Uterus (tissue), 4 donors: Measurements from ENCODE around the gene PIP. TPM values are rescaled to one million over a fixed set of nuclear protein-coding genes. Genes with fewer than 3 reads are reported as not detected.
"Not testable (repeated sequence)": the region's sequence is repeated elsewhere in the genome, so short reads cannot be mapped to it uniquely, and the experiment has no call there.

Source experiments
- DNase-seq, 2 donors: peaks; one replicate each; pipeline ENCODE4 v3.0.0-alpha.2; 2019 to 2020
- H3K27ac ChIP-seq, 2 donors: fragments of 200-600 bp; sonication (generic); 1 replicate in 1 of 2; 2 replicates in 1 of 2; pipeline ENCODE4 v1.5.1; 2016 to 2018
- H3K27me3 ChIP-seq, 2 donors: fragments of 200-600 bp; sonication (generic); one replicate each; pipeline ENCODE4 v1.5.1; 2018 to 2019; ENCODE audit warnings: control low read depth in 1 of 2
- H3K36me3 ChIP-seq, 2 donors: fragments of 200-600 bp; sonication (generic); one replicate each; pipeline ENCODE4 v1.5.1; 2019; ENCODE audit warnings: control low read depth in 1 of 2
- H3K4me1 ChIP-seq, 2 donors: fragments of 200-600 bp; sonication (generic); one replicate each; pipeline ENCODE4 v1.5.1; 2018 to 2019; ENCODE audit warnings: control low read depth in 1 of 2
- H3K4me3 ChIP-seq, 2 donors: fragments of 200-600 bp; sonication (generic); 1 replicate in 1 of 2; 2 replicates in 1 of 2; pipeline ENCODE4 v1.5.1; 2018 to 2019; ENCODE audit warnings: mild to moderate bottlenecking in 1 of 2
- H3K9me3 ChIP-seq, 2 donors: fragments of 200-600 bp; sonication (generic); one replicate each; pipeline ENCODE4 v1.5.1; 2019; ENCODE audit warnings: control low read depth in 1 of 2
- POLR2A ChIP-seq, 2 donors: fragments of 450-650 bp; IDR thresholded peaks; one replicate each; pipeline ENCODE4 v1.6.1; 2016; ENCODE audit warnings: antibody characterized with exemption in 2 of 2, mild to moderate bottlenecking in 1 of 2, moderate library complexity in 1 of 2
- intact Hi-C: fragments of 100-400 bp; cut with DNase I; formaldehyde crosslinking; loops from one replicate; pipeline ENCODE4 v1.15.1; 2023; ENCODE audit warnings: low total_unique reads
- total RNA-seq, 4 donors: library from RNA; depleted of rRNA in 3 of 4; stranded (reverse); fragments of >200 nt in 3 of 4; gene quantifications; one replicate each; pipeline versions ENCODE4 v1.1.0 to v1.2.4, GENCODE V29; 2014 to 2023
- TF ChIP-seq, protein P1 (sequence below), 4 experiments: fragments of 200-600 bp in 2 of 4; fragments of 450-650 bp in 2 of 4; sonication (generic) in 2 of 4; IDR thresholded peaks; one replicate each; pipeline ENCODE4 v1.5.1; 2016 to 2019; ENCODE audit warnings: antibody characterized with exemption in 4 of 4, mild to moderate bottlenecking in 2 of 4, moderate library complexity in 1 of 4
- donor health status: DM: yes; HTN: yes; CAD: no.

Gene PIP, protein sequence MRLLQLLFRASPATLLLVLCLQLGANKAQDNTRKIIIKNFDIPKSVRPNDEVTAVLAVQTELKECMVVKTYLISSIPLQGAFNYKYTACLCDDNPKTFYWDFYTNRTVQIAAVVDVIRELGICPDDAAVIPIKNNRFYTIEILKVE
- total RNA-seq, result not detected

DNA sequence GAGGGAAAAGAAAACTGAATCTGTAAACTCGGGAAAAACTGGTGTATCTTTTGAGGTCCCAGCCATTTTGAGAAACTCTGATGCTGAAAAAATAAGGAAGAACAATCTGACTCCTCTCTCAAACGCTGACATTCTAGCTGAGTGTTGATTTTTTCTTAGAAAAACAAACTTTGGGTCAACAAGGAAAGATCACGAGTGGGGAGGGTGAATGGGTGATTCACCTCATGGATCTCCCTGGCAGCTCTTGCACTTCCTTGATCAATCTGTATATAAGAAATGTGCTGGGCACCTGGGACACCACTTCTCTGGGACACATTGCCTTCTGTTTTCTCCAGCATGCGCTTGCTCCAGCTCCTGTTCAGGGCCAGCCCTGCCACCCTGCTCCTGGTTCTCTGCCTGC is at the start of gene PIP:
PIP (plus strand) TSS at position 297 of the 400 bp plus-strand sequence; CDS start at position 337, 40 bp downstream.
- Histone ChIP-seq H3K4me1 (no peaks in the 10 kb centered on the region), H3K9me3 (no peaks in the 10 kb centered on the region), H3K36me3 (no peaks in the 10 kb centered on the region), H3K4me3 (no peak within 1 kb of the TSS), H3K27ac (no peak within 1 kb of the TSS), H3K27me3 (no peaks in the 10 kb centered on the region)
- DNase-seq, result no peak
- TF ChIP-seq, protein P1, sequence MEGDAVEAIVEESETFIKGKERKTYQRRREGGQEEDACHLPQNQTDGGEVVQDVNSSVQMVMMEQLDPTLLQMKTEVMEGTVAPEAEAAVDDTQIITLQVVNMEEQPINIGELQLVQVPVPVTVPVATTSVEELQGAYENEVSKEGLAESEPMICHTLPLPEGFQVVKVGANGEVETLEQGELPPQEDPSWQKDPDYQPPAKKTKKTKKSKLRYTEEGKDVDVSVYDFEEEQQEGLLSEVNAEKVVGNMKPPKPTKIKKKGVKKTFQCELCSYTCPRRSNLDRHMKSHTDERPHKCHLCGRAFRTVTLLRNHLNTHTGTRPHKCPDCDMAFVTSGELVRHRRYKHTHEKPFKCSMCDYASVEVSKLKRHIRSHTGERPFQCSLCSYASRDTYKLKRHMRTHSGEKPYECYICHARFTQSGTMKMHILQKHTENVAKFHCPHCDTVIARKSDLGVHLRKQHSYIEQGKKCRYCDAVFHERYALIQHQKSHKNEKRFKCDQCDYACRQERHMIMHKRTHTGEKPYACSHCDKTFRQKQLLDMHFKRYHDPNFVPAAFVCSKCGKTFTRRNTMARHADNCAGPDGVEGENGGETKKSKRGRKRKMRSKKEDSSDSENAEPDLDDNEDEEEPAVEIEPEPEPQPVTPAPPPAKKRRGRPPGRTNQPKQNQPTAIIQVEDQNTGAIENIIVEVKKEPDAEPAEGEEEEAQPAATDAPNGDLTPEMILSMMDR (IDR thresholded peaks at IDR 0.05), result no peak
- no peak for TF ChIP-seq POLR2A (IDR thresholded peaks at IDR 0.05)
- intact Hi-C loops, result no loop called here

DNA sequence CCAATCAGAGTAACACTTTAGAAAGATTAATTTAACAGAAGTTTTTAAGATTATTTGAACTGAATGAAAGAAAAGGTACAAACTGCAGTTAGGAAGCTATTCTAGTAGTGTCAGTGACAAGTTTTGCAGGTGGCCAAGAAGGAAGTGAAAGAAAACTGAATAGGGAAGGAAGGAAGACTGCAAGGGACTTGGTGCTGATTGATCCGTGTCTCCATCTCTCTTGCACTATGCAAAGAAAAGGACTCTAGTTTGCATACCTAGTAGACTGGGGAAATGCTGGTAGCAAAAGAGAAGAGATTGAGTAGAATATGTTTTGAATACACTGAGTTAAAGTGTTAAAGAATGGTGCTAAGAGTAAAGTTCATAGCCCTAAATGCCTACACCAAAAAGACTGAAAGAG is 46.8 kb upstream of the PIP start:
- Histone ChIP-seq H3K4me3 (no peak overlapping the region), H3K27ac (no peak overlapping the region), H3K4me1 (no peaks in the 10 kb centered on the region), H3K36me3 (no peaks in the 10 kb centered on the region), H3K27me3 (no peaks in the 10 kb centered on the region), H3K9me3 (no peaks in the 10 kb centered on the region)
- no peak for DNase-seq
- TF ChIP-seq POLR2A (IDR thresholded peaks at IDR 0.05), result no peak
- TF ChIP-seq, protein P1 (IDR thresholded peaks at IDR 0.05), result no peak
- intact Hi-C loops, result no loop called here

DNA sequence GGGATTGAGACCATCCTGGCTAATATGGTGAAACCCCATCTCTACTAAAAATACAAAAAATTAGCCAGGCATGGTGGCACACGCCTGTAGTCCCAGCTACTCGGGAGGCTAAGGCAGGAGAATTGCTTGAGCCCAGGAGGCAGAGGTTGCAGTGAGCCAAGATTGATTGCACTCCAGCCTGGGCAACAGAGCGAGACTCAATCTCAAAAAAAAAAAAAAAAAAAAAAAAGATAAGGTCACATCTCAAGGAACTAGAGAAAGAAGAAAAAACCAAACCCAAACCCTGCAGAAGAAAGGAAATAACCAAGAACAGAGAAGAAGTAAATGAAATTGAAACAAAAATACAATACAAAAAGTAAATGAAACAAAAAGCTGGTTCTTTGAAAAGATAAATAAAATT is 46.3 kb upstream of the PIP start:
- H3K9me3 ChIP-seq, H3K27me3 ChIP-seq, H3K27ac ChIP-seq, DNase-seq, H3K4me1 ChIP-seq, intact Hi-C loops, H3K36me3 ChIP-seq, H3K4me3 ChIP-seq: not testable (repeated sequence)

DNA sequence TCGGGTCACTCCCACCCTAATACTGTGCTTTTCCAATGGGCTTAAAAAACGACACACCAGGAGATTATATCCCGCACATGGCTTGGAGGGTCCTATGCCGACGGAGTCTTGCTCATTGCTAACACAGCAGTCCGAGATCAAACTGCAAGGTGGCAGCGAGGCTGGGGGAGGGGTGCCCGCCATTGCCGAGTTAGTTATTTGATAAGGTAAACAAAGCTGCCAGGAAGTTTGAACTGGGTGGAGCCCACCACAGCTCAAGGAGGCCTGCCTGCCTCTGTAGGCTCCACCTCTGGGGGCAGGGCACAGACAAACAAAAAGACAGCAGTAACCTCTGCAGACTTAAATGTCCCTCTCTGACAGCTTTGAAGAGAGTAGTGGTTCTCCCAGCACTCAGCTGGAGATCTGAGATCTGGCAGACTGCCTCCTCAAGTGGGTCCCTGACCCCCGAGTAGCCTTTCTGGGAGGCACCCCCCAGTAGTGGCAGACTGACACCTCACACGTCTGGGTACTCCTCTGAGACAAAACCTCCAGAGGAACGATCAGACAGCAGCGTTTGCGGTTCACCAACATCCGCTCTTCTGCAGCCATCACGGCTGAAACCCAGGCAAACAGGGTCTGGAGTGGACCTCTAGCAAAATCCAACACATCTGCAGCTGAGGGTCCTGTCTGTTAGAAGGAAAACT is 43.2 kb upstream of the PIP start:
- H3K27ac ChIP-seq, H3K4me1 ChIP-seq, H3K36me3 ChIP-seq, H3K9me3 ChIP-seq, intact Hi-C loops, DNase-seq, H3K4me3 ChIP-seq, H3K27me3 ChIP-seq: not testable (repeated sequence)

DNA sequence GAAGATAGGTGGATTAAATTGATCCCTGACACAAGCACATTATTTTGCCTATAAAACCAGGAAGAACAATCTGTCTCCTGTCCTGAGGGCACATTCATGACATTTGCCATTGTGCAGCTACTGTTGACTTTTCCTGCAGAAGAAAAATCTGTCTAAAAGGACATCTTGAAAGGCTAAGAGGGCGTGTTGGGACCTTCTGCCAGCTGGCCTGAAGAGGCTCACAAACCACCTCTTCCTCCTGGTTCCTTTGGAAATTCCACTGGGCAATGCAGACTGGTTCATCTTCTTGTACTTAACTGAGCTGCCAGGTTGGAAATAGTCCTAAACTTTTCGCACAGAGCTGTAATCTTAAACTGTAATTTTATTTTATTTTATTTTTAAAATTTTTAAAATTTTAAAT is 35.7 kb upstream of the PIP start:
- H3K27ac ChIP-seq, result no peak overlapping the region
- peaks cover 0 to 12% of the 10 kb centered on the region in 2 donors for H3K9me3 ChIP-seq
- DNase-seq, result no peak
- H3K36me3 ChIP-seq, result no peaks in the 10 kb centered on the region
- intact Hi-C loops, result no loop called here
- H3K4me3 ChIP-seq, result no peak overlapping the region
- TF ChIP-seq, protein P1 (IDR thresholded peaks at IDR 0.05), result no peak
- no peak for TF ChIP-seq POLR2A (IDR thresholded peaks at IDR 0.05)
- no peaks in the 10 kb centered on the region for H3K27me3 ChIP-seq
- no peaks in the 10 kb centered on the region for H3K4me1 ChIP-seq

DNA sequence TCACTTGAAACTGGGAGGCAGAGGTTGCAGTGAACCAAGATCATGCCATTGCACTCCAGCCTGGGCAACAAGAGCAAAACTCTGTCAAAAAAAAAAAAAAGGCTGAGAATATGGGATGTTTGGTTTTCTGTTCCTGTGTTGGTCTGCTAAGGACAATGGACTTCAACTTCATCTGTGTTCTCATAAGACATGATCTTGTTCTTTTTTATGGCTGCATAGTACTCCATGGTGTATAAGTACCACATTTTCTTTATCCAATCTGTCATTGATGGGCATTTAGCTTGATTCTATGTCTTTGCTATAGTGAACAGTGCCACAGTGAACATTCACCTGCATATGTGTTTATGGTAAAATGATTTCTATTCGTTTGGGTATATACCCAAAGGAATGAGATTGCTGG is 32.3 kb upstream of the PIP start:
- DNase-seq, H3K27ac ChIP-seq, H3K4me1 ChIP-seq, H3K36me3 ChIP-seq, H3K27me3 ChIP-seq, intact Hi-C loops, H3K4me3 ChIP-seq: not testable (repeated sequence)
- H3K9me3 ChIP-seq, result peaks cover 0 to 12% of the 10 kb centered on the region in 2 donors
